ENCODE measurements around the gene LRRC28. TPM values are rescaled to one million over a fixed set of nuclear protein-coding genes. Genes with fewer than 3 reads are reported as not detected.
A peak's percentile ranks its signal among the peaks of the same experiment; 100 is the strongest.

The LRRC28 gene
- total RNA-seq, 1 experiment from 2014 or later, result 10.6 TPM

DNA sequence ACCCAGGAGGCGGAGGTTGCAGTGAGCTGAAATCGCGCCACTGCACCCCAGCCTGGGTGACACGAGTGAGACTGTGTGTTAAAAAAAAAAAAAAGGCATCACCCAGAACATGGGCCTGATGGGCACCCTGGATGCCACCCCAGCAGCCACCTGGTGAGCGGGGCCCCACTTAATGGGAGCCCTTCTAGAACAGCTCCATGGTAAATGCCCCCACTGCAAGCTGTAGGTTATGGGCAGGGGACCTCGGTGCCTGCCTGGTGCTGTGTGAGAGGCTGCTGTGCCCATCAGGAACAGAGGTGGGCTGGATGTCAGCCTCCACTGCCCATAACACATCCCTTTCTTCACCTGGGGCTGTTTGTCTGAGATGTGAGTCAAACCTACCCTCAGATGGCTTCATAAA, 158.3 kb downstream of the LRRC28 start:
- DNase-seq (ENCODE audit: unreplicated experiment), result no peak
- Mint-ChIP-seq H3K4me1 (ENCODE audit: insufficient read depth, unreplicated experiment) (peaks cover 12% of the 10 kb centered on the region), H3K27me3 (ENCODE audit: insufficient read depth, unreplicated experiment) (no peaks in the 10 kb centered on the region), H3K27ac (ENCODE audit: low read depth, unreplicated experiment) (no peak overlapping the region), H3K36me3 (ENCODE audit: insufficient read depth, unreplicated experiment) (no peaks in the 10 kb centered on the region), H3K4me3 (ENCODE audit: unreplicated experiment) (no peak overlapping the region), H3K9me3 (ENCODE audit: unreplicated experiment) (no peaks in the 10 kb centered on the region)
- ChIA-PET CTCF (interaction anchor here (0.7 to 6.7 kb wide), 16 partner anchors 12 to 346 kb away, joined by 3 to 68 read pairs (median 4); no protein-coding TSS in a partner anchor), POLR2A (interaction anchor here (0.6 to 2.4 kb wide), 6 partner anchors 8 to 294 kb away, joined by 3 to 17 read pairs (median 6); partner anchors contain the start of gene MEF2A)
- TF ChIP-seq, protein P1, sequence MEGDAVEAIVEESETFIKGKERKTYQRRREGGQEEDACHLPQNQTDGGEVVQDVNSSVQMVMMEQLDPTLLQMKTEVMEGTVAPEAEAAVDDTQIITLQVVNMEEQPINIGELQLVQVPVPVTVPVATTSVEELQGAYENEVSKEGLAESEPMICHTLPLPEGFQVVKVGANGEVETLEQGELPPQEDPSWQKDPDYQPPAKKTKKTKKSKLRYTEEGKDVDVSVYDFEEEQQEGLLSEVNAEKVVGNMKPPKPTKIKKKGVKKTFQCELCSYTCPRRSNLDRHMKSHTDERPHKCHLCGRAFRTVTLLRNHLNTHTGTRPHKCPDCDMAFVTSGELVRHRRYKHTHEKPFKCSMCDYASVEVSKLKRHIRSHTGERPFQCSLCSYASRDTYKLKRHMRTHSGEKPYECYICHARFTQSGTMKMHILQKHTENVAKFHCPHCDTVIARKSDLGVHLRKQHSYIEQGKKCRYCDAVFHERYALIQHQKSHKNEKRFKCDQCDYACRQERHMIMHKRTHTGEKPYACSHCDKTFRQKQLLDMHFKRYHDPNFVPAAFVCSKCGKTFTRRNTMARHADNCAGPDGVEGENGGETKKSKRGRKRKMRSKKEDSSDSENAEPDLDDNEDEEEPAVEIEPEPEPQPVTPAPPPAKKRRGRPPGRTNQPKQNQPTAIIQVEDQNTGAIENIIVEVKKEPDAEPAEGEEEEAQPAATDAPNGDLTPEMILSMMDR (IDR thresholded peaks at IDR 0.05; ENCODE audit: unreplicated experiment), result no peak
- no TSS peak for BruUV-seq (replicated peaks)
- intact Hi-C loops (cut with micrococcal nuclease), result loop anchor here (1.0 to 2.0 kb wide), 3 partner anchors 67 to 295 kb away; partner anchors contain the start of gene MEF2A

DNA sequence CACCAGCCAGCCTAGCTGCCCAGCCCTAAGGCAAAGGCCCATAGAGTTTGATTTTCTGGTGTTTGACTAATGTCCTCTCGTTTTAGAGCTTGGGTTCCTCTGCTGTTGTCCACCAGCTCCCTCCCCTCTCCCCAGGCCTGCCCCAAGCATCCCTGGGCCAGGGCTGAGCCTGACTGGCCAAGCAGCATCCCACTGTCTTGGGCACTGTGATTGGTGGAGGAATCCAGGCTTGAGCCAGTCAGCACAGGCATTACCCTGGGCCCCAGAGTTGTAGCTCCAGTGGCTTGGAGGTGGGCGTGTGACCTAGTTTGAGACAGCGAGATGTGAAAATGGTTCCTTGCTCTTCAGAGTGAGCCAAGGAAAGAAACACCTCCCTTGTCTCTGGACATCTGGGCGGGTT, 159.2 kb downstream of the LRRC28 start:
- ChIA-PET CTCF (interaction anchor here (0.6 to 6.7 kb wide), 5 partner anchors 23 to 345 kb away, joined by 3 to 68 read pairs (median 4); no protein-coding TSS in a partner anchor), POLR2A (interaction anchor here (1.1 to 2.4 kb wide), 4 partner anchors 9 to 293 kb away, joined by 3 to 17 read pairs (median 6); partner anchors contain the start of gene MEF2A)
- H3K27ac Mint-ChIP-seq (ENCODE audit: low read depth, unreplicated experiment), result no peak overlapping the region
- no peaks in the 10 kb centered on the region for H3K36me3 Mint-ChIP-seq (ENCODE audit: insufficient read depth, unreplicated experiment)
- intact Hi-C loops (cut with micrococcal nuclease), result no loop called here
- TF ChIP-seq, protein P1 (IDR thresholded peaks at IDR 0.05; ENCODE audit: unreplicated experiment), result no peak
- no peaks in the 10 kb centered on the region for H3K27me3 Mint-ChIP-seq (ENCODE audit: insufficient read depth, unreplicated experiment)
- H3K9me3 Mint-ChIP-seq (ENCODE audit: unreplicated experiment), result no peaks in the 10 kb centered on the region
- H3K4me3 Mint-ChIP-seq (ENCODE audit: unreplicated experiment), result no peak overlapping the region
- BruUV-seq (replicated peaks), result no TSS peak
- peaks cover 12% of the 10 kb centered on the region for H3K4me1 Mint-ChIP-seq (ENCODE audit: insufficient read depth, unreplicated experiment)
- DNase-seq (ENCODE audit: unreplicated experiment), result no peak

DNA sequence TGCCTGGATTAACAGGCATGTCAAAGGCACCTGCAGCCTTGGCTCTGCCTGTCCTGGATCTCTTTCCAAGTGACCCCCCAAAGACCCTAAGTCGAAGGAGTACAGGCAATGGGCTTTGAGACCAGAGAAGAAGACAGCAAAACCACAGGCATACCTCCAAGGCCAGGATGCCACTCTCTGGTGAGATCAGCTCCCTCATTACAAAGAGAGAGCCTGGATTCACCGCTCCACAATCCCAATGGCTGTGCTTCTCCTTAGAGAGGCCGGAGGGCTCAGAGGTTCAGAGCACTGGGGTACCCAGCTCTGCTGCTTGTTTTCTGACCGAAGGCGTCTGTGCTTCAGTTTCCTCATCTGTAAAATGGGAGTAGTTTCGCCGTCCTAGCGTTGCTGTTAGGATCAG, 160.0 kb downstream of the LRRC28 start:
- DNase-seq (ENCODE audit: unreplicated experiment), result no peak
- BruUV-seq (replicated peaks), result no TSS peak
- TF ChIP-seq, protein P1 (IDR thresholded peaks at IDR 0.05; ENCODE audit: unreplicated experiment), result no peak
- POLR2A ChIA-PET, result interaction anchor here (0.6 to 1.7 kb wide), 5 partner anchors 10 to 904 kb away, joined by 3 to 4 read pairs (median 4); no protein-coding TSS in a partner anchor
- no peaks in the 10 kb centered on the region for H3K9me3 Mint-ChIP-seq (ENCODE audit: unreplicated experiment)
- H3K4me1 Mint-ChIP-seq (ENCODE audit: insufficient read depth, unreplicated experiment), result peaks cover 12% of the 10 kb centered on the region
- H3K27me3 Mint-ChIP-seq (ENCODE audit: insufficient read depth, unreplicated experiment), result no peaks in the 10 kb centered on the region
- H3K4me3 Mint-ChIP-seq (ENCODE audit: unreplicated experiment), result no peak overlapping the region
- intact Hi-C loops (cut with micrococcal nuclease), result no loop called here
- no peaks in the 10 kb centered on the region for H3K36me3 Mint-ChIP-seq (ENCODE audit: insufficient read depth, unreplicated experiment)
- CTCF ChIA-PET, result interaction anchor here (0.6 to 6.7 kb wide), 3 partner anchors 66 to 292 kb away, joined by 3 to 68 read pairs (median 4); no protein-coding TSS in a partner anchor
- peak overlapping the region; percentile 47 for H3K27ac Mint-ChIP-seq (ENCODE audit: low read depth, unreplicated experiment)

DNA sequence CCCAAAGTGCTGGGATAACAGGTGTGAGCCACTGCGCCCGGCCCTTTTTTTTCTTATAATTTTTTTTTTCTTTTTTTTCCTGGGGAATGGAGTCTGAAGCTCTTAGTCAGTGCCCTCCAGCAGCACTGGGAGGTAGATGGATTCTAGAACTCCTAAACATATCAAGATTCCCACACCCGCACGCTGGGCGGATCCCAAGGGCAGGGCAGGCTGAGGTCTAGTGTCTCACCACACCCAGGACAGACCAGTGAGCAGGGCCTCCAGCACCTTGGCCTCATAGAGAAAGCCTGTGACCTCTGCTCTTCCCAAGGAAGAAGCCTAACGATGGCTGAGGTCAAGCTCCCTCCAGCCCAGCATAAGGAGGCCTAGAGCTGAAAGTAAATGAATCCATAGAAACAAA, 160.8 kb downstream of the LRRC28 start:
- Mint-ChIP-seq H3K4me1 (ENCODE audit: insufficient read depth, unreplicated experiment) (peaks cover 12% of the 10 kb centered on the region), H3K4me3 (ENCODE audit: unreplicated experiment) (no peak overlapping the region), H3K36me3 (ENCODE audit: insufficient read depth, unreplicated experiment) (no peaks in the 10 kb centered on the region), H3K9me3 (ENCODE audit: unreplicated experiment) (no peaks in the 10 kb centered on the region), H3K27ac (ENCODE audit: low read depth, unreplicated experiment) (peak overlapping the region; percentile 47), H3K27me3 (ENCODE audit: insufficient read depth, unreplicated experiment) (no peaks in the 10 kb centered on the region)
- ChIA-PET CTCF (interaction anchor here (0.7 to 6.7 kb wide), 3 partner anchors 65 to 342 kb away, joined by 3 to 68 read pairs (median 4); no protein-coding TSS in a partner anchor), POLR2A (interaction anchor here (0.6 to 1.2 kb wide), 3 partner anchors 15 to 903 kb away, joined by 3 to 4 read pairs (median 4); no protein-coding TSS in a partner anchor)
- TF ChIP-seq, protein P1 (IDR thresholded peaks at IDR 0.05; ENCODE audit: unreplicated experiment), result no peak
- intact Hi-C loops (cut with micrococcal nuclease), result no loop called here
- DNase-seq (ENCODE audit: unreplicated experiment), result no peak
- BruUV-seq (replicated peaks), result no TSS peak

All from MCF 10A (cell line).